SKM-1 (cell line): ENCODE measurements around the gene UBE2E2.
"Not testable (repeated sequence)": the region's sequence is repeated elsewhere in the genome, so short reads cannot be mapped to it uniquely, and the experiment has no call there.

ENCODE experiments used
- DNase-seq: peaks from one replicate; lab custom pipeline; 2025; ENCODE audit not compliant: unreplicated experiment; lab: John Stamatoyannopoulos, UW

UBE2E2 gene

DNA sequence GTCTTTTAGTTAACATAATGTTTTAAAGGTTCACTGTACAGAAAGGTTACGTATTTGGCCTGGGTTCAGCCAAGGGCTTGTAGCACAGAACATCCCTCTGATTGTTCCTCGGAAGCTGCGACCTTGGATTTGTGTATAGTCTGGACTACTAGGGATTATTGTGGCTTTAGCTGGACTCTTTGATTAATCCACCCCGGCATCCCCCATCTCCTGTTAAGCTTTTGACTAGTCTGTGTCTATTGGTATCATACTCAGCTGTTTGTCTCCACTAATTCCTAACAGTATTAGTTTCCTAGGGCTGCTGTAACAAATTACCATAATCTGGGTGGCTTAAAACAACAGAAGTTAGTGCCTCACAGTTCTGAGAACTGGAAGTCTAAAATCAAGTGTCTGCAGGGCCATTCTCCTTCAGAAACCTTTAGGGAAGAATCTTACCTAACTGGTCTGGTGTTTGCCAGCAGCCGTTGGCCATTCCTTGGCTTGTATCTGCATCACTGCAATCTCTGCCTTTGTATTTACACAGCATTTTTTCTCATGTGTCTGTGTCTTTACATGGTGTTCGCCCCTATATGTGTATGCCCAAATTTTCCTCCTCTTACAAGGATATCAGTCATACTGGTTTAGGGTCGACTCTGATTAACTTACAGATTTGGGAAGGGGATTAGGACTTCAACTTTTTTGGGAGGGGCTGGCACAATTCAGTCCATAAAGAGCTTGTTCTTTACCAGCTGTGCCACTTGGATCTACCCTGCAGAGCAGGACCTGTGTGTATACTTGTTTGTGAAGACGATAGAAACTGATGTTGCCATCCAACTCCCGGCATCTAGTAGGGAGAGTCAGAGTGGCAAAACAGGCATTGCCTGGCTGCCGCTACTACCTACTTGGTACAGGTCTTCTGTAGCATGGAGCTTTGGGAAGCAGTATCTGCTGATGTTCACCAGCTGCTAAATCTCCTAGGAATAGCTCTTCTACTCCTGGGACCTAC lies 117.8 kb downstream of the UBE2E2 start:
- DNase-seq = no peak

DNA sequence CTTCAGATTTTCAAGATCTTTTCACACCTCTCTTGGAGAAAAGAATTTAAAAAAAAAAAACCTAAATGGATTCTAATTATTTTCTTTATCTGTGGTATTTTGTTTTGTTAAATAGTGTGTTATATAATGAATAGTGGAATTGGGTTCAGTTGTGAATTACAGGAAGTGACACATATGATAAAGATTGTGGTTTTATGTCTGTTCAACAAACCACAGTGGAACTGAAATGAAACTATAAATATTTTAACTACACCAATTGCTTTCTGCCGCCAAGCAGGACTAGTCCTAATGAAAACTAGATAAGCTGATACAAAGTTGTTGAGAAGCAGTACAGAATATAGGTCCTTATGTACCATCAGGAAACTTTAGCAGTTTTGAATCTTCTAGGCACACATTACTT lies 121.6 kb downstream of the UBE2E2 start:
- no peak for DNase-seq

DNA sequence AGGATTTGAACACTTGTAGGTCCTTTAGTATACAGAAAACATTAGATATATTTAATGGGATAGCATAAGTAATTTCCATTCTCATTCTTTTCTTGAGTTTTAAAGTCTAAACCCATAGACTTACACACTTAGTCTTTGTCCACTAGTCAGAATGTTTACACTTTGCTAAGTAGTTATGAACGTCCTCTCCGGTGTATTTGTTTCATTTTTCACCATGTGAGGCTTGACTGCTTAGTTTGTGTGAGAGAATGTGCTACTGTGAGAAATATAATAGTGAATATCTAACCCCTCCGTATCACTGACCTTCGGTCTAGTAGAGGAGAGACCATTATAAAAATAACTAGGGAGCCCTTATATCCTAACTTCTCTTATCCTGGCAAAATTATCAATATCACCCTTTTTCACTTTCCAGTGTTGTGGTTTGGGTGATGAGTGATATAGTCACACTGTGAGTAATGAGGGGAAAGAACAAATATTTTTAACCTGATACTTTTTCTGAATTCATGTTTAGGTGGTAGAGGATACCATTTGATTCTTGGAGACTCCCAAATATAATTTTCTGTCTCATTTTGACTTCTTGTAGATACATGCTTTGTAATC lies 122.4 kb downstream of the UBE2E2 start:
- DNase-seq = no peak

DNA sequence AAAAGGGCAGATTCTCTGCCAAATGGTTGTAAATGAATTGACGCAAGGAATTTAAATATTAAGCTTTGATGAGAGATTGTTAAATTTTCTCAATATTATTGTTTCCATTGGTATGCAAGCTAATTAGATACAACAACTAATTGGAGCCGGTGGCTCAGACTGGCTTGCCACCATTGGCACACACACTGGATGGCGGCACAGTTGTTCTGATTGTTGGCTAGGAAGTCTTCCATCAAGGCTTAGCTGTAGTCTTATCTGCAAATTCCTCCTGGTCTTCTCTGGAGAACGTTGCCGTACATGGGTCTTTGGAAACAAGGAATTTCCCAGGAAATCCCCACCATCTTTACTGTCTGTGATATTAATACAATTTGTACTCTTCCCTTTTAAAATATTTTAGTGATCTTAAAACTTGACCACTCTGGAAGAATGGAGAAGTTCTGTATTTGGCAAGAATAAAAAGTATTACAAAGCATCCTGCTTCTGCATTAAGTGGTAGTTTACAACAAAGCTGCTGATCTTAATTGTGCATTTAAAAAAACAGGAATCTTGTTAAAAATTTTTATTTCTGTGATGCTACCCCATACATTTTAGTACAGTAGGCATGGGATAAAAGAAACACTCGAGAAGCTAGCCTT lies 126.5 kb downstream of the UBE2E2 start:
- no peak for DNase-seq

DNA sequence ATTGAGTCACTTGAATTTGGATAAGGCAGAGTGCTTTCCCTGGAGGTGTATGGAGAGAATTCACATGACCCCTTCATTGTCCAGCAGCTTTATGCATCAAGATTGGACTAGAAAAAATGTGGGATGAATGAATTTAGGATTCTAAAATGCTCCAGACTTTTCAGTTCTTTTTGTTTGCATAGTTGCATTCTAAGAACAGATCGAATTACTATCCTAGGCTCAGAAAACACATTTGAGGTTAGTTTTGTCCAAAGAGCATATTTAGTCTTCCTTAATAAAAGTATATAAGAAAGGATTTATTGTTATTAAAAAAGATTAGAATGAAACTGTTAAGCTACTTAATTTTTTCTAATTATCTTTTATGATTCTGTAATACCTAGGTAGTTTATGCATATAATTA lies 127.4 kb downstream of the UBE2E2 start:
- DNase-seq = no peak

DNA sequence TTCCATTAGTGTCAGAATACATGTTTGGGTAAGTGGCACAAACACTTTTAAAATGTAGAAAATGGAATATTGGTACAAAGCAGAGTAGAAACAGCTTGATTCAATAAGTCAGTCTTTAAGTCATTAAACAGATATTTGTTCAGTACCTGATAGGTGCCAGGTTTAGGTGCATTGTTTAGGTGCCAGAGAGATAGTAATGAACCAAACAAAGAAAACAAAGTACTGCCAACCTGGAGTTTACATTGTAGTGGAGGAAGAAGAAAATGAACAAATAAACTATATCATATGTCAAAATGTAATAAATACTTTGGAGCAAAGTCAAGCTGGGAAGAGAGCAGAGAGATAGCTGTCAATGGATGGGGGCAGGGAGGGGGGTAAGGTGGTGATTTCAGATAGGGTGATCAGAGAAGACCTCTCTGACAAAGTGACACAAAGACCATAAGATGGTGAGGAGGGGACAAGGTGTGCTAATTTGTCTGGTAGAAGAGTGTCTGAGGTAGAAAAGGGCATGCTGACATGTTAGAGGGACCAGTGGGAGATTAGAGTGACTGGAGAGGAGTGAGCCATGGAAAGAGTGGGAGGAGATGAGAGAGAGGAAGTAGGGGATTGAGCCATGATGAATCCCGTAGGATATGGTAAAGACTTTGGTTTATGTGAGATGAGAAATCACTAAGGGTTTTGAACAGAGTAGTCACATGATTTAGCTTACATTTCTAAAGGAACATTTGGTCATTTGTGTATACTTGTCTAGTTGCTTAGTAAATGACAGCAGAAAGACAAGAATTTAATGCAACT lies 128.2 kb downstream of the UBE2E2 start:
- no peak for DNase-seq

DNA sequence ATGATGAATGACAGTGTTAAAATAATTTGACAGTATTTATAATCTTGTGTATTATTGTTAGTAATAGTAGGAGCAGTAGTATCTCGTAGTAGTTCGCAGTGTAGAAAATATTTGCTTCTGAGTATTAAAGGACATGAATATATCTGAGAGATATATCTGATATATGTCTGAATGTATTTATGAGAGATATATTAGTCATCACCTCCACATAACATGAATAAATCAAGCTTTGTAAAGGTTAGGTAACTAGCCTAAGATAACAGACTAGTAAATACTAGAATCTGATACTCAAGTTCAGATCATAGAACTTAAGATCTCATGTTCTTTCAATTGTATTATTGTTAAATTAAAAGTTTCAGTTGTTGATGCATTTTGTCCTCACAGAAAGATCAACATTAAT lies 130.5 kb downstream of the UBE2E2 start:
- DNase-seq = no peak

DNA sequence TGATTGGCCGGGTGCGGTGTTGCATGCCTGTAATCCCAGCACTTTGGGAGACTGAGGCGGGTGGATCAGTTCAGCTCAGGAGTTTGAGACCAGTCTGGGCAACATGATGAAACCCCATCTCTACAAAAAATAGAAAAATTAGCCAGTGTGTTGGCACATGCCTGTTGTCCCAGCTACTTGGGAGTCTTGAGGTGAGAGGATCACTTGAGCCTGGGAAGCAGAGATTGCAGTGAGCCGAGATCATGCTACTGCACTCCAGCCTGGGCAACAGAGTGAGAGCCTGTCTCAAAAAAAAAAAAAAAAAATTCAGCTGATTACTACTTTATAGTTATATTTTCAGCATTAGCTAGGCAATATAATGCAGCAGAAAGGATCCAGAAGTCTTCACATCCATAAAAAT lies 133.7 kb downstream of the UBE2E2 start:
- not testable (repeated sequence) for DNase-seq

DNA sequence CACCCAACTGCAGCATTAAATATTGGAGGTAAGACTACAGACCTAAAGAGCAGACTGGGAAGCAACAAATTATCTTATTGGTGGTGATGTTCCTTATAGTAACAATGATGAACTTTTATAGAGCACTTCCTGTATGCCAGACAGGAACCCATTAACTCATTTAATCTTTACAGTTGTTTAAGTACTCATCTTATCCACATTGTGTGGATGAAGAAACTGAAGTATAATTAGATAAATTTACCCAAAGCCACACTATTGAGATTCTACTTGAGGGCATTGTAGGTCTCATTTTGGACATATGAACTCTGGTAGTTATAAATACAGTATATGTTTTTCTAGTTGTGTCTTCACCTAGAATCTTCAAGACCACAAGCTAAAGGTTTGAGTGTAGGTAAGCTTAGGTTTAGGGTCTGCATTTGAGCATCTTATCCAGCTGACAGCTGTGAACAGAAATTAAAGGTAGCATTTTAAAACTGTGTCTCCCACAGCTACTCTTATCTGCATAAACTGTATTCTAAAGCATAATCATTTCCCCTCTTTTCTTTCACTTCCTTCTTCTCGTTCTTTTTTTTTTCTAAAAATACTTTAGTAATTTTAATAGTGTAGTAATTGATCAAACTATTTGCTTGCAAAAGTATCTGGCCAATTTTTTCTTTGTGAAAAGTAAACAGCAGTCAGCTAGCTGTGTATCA lies 138.2 kb downstream of the UBE2E2 start:
- no peak for DNase-seq

DNA sequence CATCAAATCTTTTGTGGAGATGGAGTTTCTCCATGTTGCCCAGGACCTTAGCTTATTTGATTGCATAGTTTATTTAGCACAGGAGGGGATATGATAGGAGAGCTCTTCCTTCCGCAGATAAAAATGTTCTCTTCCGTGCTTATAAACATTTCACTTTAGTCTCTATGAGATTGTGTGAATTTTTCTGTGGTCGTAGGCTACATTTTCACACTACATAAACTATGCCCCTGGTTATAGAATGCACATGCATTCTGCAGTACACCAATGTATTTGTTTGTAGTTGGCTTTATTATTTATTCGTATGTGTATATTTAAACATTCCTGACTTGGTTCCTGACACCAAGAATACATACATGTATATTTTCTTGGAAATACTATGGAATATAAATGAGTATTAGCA lies 139.2 kb downstream of the UBE2E2 start:
- DNase-seq = no peak

DNA sequence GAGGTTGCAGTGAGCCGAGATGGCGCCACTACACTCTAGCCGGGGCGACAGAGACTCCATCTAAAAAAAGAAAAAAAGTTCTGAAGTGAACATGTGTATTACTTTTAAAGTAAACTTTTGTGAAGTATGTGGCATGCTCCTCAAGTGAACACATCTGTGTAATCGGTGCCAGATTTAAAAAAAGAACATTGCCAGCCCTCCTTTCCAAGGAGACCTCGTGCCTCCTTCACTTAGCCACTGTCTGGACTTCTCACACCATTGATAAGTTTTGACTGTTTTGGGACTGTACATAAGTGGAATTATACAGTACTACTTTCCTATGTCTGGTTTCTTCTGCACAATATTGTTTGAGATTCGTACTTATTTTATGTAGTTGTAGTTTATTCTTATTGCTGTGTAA lies 140.4 kb downstream of the UBE2E2 start:
- no peak for DNase-seq

DNA sequence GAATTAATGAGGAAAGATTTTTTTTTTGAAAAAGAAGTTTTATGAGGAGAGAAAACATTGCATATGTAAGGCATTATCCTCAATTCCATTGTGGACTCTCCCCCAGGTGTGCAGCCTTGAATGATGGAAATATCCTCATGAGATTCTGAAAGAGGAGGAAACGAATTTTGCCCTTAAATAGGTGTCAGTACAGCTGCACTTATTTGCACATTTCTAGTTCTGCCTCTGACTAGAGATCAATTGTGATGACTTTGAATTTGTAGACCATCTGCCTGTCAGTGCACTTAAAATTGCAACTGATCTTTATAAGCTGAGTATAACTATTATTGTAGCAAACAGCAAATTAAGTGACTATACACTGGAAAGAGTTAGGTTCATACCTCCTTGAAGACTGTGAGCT lies 141.8 kb downstream of the UBE2E2 start:
- DNase-seq = no peak

DNA sequence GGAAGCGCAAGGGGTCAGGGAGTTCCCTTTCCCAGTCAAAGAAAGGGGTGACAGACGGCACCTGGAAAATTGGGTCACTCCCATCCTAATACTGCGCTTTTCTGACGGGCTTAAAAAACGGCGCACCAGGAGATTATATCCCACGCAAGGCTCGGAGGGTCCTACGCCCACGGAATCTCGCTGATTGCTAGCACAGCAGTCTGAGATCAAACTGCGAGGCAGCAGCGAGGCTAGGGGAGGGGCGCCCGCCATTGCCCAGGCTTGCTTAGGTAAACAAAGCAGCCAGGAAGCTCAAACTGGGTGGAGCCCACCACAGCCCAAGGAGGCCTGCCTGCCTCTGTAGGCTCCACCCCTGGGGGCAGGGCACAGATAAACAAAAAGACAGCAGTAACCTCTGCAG lies 146.3 kb downstream of the UBE2E2 start:
- not testable (repeated sequence) for DNase-seq

DNA sequence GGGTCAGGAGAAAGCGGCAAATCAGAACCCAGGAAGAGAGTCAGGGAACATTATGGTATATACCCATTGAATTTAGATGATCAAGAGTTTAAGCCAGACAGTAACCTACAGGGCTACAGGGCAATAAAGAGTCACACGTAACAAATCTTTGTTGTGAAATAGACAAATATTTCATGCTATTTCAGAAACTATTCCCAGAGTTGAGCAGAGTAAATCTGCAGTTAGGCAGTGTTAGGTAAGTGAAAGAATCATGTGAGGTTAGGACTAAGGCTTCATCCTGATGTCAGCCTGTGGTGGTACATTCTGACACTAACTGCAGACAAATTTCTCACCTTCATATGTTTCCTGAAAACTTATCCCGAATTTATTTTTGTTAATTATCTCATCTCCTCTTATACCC lies 153.0 kb downstream of the UBE2E2 start:
- DNase-seq = no peak

DNA sequence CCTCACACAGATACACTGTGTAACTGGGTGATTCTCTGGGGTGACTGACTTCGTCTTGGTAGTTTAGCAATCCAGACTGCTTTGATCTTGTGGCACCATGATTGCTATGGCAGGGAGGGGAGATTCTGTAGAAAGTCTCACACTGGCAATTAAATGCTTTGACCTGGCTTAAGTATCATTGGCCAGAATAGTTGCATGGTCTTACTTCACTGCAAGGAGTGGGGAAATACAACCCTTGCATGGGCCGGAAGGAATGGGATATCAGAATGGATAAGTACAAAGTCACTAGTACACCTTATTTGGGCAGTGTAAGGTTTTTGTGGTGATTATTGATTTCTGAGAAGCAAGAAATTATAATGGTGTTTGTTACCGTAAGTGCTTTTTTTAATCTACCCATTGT lies 153.8 kb downstream of the UBE2E2 start:
- DNase-seq = no peak

DNA sequence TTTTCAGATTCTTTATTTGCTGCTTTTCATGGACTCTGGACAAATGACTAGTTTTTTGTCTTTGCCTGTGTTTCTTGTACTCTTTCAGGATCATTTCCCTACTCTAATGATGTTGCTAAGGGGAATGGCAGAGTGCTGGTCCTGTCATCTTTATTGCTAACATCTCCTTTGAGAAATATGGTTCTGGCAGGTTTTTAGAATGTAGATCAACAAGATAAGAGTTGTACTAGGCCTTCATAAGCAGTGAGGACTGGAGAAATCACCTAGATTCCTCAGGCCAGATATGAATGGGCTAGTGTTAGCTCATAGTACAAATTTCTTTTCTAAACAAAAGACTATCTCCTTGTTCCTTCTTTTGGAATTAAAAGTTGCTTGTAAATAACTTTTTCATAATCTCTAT lies 156.0 kb downstream of the UBE2E2 start:
- no peak for DNase-seq

DNA sequence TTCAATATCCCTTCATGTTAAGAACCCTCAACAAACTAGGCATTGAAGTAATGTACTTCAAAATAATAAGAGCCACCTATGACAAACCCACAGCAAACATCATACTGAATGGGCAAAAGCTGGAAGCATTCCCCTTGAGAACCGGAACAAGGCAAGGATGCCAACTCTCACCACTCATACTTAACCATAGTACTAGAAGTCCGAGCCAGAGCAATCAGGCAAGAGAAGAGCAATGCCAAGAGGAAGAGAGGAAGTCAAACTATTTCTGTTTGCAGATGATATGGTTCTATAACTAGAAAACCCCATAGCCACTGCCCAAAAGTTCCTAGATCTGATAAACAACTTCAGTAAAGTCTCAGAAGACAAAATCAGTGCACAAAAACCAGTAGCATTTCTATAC lies 161.9 kb downstream of the UBE2E2 start:
- DNase-seq = no peak

DNA sequence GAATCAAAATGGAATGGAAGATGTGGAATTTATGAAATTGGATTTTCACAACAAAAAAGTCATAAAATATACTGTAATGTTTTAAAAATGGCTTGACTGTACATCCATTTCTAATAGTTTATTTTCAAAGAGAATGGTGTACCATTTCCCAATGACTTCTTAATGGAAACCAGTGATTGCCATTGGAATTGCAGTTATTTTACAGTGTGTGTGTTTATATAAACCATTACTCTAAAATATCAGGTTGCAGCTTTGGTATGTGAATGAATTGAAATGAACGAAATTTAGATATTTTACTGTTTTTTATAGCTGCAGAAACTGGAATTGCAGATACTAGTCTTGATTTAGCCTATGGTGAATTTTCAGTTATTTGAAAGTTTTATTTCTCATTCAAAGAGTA lies 165.6 kb downstream of the UBE2E2 start:
- no peak for DNase-seq

DNA sequence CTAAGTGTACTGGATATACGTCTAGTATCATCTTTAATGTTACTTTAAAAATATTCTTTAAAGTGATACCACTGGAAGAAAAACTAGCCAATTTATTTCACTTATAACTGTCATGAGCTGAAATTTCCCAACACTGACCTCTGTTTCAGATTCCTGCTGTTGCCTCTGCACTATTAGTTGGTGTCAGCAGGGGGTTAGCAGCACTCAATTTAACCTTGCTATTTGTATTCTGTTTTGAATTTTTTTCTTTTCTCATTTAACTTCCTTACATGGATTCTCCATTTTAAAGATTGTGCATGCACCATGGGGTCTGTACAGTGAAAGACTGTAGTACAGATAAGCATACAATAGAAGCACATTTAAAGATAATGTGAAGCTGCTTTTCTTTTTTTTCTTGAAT lies 169.2 kb downstream of the UBE2E2 start:
- DNase-seq = no peak

DNA sequence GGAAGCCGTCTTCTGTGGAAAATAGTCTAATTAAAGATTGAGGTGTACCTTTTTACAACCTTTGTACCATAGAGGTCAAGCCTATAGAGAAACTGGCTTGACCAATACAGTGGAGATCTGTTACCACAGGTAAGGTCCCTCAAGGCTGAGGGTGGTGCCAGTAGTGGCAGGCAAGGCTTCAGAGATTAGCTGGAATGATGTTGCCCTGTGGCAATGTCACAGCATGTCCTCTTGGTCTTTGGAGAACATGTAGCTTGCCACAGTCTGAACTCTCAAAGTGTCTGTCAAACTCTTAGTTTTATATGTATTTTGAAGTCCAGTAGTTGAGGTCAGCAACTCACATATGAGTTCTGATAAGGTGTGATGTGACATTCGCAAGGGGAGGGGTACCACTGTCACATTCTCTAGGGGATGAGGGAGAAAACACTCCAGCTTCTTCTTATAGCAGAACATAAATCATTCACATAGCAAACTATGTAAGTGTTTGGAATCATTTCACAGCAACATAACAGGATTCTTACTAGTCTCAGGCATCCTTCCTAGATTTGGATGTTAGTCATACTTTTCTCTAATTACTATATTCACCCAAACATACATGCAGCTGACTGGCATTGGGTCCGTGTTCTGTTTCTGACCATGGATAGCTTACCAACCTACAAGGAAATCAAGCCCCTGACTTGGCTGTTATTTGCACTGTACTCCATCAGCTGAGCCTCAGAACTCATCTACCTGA lies 173.6 kb downstream of the UBE2E2 start:
- DNase-seq = no peak
